Dedifferentiated amniotic fluid mesenchymal stem cell (primary cell): Measurements from ENCODE around the gene PLB1.

Source experiments
- DNase-seq: peaks from one replicate; pipeline ENCODE4 v3.0.0-alpha.2; 2016; ENCODE audit errors: extremely low spot score

PLB1 gene

GRCh38 chr2:28666496-28667184, 170.8 kb downstream of the PLB1 start:
- no peak for DNase-seq

- no peak for DNase-seq
These were observed 171.4 kb downstream of the PLB1 start for GRCh38 chr2:28667261-28667660.

- DNase-seq = no peak
These were observed 172.4 kb downstream of the PLB1 start for GRCh38 chr2:28668106-28668814.

GRCh38 chr2:28668880-28669279, 173.0 kb downstream of the PLB1 start:
- no peak for DNase-seq

GRCh38 chr2:28670856-28671255, 175.0 kb downstream of the PLB1 start:
- DNase-seq = no peak

GRCh38 chr2:28673338-28673737, 177.5 kb downstream of the PLB1 start:
- no peak for DNase-seq

- no peak for DNase-seq
These were observed 178.3 kb downstream of the PLB1 start for GRCh38 chr2:28674062-28674712.

GRCh38 chr2:28674713-28675068, 178.8 kb downstream of the PLB1 start:
- DNase-seq = no peak

GRCh38 chr2:28676152-28676835, 180.4 kb downstream of the PLB1 start:
- no peak for DNase-seq

GRCh38 chr2:28678175-28678855, 182.5 kb downstream of the PLB1 start:
- DNase-seq = no peak

- DNase-seq = no peak
These were observed 183.1 kb downstream of the PLB1 start for GRCh38 chr2:28678944-28679343.

GRCh38 chr2:28680657-28681056, 184.8 kb downstream of the PLB1 start:
- no peak for DNase-seq

- DNase-seq = no peak
These were observed 185.3 kb downstream of the PLB1 start for GRCh38 chr2:28681158-28681571.

GRCh38 chr2:28681606-28682005, 185.7 kb downstream of the PLB1 start:
- no peak for DNase-seq

GRCh38 chr2:28683100-28683706, 187.3 kb downstream of the PLB1 start:
- DNase-seq = no peak

GRCh38 chr2:28684142-28684858, 188.4 kb downstream of the PLB1 start:
- no peak for DNase-seq

GRCh38 chr2:28687171-28687570, 191.3 kb downstream of the PLB1 start:
- DNase-seq = no peak

GRCh38 chr2:28687640-28688385, 192.0 kb downstream of the PLB1 start:
- DNase-seq = no peak

GRCh38 chr2:28688818-28689217, 193.0 kb downstream of the PLB1 start:
- DNase-seq = no peak

- no peak for DNase-seq
These were observed 193.9 kb downstream of the PLB1 start for GRCh38 chr2:28689771-28690170.
